ENCODE measurements around the gene PACSIN2.

Gene PACSIN2

GRCh38 chr22:43047605-43048004, 32.7 kb upstream of the PACSIN2 start:
- Histone ChIP-seq H3K27ac (no peak overlapping the region), H3K4me3 (ENCODE audit: low read depth, low read length) (no peak overlapping the region), H3K9me3 (ENCODE audit: severe bottlenecking) (no peaks in the 10 kb centered on the region), H3K27me3 (ENCODE audit: insufficient read depth, low read depth, severe bottlenecking) (no peaks in the 10 kb centered on the region), H3K36me3 (no peaks in the 10 kb centered on the region)
- TF ChIP-seq, protein P1, sequence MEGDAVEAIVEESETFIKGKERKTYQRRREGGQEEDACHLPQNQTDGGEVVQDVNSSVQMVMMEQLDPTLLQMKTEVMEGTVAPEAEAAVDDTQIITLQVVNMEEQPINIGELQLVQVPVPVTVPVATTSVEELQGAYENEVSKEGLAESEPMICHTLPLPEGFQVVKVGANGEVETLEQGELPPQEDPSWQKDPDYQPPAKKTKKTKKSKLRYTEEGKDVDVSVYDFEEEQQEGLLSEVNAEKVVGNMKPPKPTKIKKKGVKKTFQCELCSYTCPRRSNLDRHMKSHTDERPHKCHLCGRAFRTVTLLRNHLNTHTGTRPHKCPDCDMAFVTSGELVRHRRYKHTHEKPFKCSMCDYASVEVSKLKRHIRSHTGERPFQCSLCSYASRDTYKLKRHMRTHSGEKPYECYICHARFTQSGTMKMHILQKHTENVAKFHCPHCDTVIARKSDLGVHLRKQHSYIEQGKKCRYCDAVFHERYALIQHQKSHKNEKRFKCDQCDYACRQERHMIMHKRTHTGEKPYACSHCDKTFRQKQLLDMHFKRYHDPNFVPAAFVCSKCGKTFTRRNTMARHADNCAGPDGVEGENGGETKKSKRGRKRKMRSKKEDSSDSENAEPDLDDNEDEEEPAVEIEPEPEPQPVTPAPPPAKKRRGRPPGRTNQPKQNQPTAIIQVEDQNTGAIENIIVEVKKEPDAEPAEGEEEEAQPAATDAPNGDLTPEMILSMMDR (IDR thresholded peaks at IDR 0.05; ENCODE audit: low read depth, low read length), result no peak
- DNase-seq, result no peak

- no peak for DNase-seq
- Histone ChIP-seq H3K36me3 (no peaks in the 10 kb centered on the region), H3K9me3 (ENCODE audit: severe bottlenecking) (no peaks in the 10 kb centered on the region), H3K27me3 (ENCODE audit: insufficient read depth, low read depth, severe bottlenecking) (no peaks in the 10 kb centered on the region), H3K4me3 (ENCODE audit: low read depth, low read length) (no peak overlapping the region), H3K27ac (no peak overlapping the region)
- TF ChIP-seq, protein P1 (IDR thresholded peaks at IDR 0.05; ENCODE audit: low read depth, low read length), result no peak
Observed at GRCh38 chr22:43044290-43044712, 29.4 kb upstream of the PACSIN2 start.

- no peak for DNase-seq
- TF ChIP-seq, protein P1 (IDR thresholded peaks at IDR 0.05; ENCODE audit: low read depth, low read length), result no peak
- no peak overlapping the region for H3K27ac ChIP-seq
- no peaks in the 10 kb centered on the region for H3K36me3 ChIP-seq
- no peak overlapping the region for H3K4me3 ChIP-seq (ENCODE audit: low read depth, low read length)
- H3K27me3 ChIP-seq (ENCODE audit: insufficient read depth, low read depth, severe bottlenecking), result no peaks in the 10 kb centered on the region
- H3K9me3 ChIP-seq (ENCODE audit: severe bottlenecking), result no peaks in the 10 kb centered on the region
Observed at GRCh38 chr22:43042101-43042780, 27.3 kb upstream of the PACSIN2 start.

GRCh38 chr22:43039800-43040199, 24.9 kb upstream of the PACSIN2 start:
- DNase-seq, result no peak
- Histone ChIP-seq H3K9me3 (ENCODE audit: severe bottlenecking) (no peaks in the 10 kb centered on the region), H3K4me3 (ENCODE audit: low read depth, low read length) (no peak overlapping the region), H3K27ac (no peak overlapping the region), H3K36me3 (no peaks in the 10 kb centered on the region), H3K27me3 (ENCODE audit: insufficient read depth, low read depth, severe bottlenecking) (no peaks in the 10 kb centered on the region)
- TF ChIP-seq, protein P1 (IDR thresholded peaks at IDR 0.05; ENCODE audit: low read depth, low read length), result no peak

DNA sequence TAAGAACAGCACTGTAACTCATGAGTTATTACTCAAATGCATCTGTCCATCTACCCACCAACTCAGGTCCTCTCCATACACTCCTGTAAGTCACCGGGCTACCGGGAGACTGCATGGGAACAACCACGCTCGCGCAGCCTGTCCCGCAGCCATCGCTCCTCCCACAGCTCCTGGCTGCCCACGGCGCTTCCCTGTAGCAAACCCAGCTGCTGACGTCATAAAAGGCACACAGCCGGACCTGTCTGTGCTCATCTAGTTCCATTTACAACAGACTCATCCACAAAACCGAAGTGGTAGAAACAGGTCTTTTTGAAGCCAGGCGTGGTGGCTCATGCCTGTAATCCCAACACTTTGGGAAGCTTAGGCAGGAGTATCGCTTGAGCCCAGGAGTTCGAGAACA, 23.4 kb upstream of the PACSIN2 start:
- no peaks in the 10 kb centered on the region for H3K36me3 ChIP-seq
- no peaks in the 10 kb centered on the region for H3K27me3 ChIP-seq (ENCODE audit: insufficient read depth, low read depth, severe bottlenecking)
- H3K9me3 ChIP-seq (ENCODE audit: severe bottlenecking), result no peaks in the 10 kb centered on the region
- H3K4me3 ChIP-seq (ENCODE audit: low read depth, low read length), result no peak overlapping the region
- no peak for DNase-seq
- TF ChIP-seq, protein P1 (IDR thresholded peaks at IDR 0.05; ENCODE audit: low read depth, low read length), result no peak
- H3K27ac ChIP-seq, result no peak overlapping the region

GRCh38 chr22:43036282-43036829, 21.4 kb upstream of the PACSIN2 start:
- TF ChIP-seq, protein P1 (IDR thresholded peaks at IDR 0.05; ENCODE audit: low read depth, low read length), result no peak
- H3K36me3 ChIP-seq, result no peaks in the 10 kb centered on the region
- H3K9me3 ChIP-seq (ENCODE audit: severe bottlenecking), result no peaks in the 10 kb centered on the region
- no peak overlapping the region for H3K4me3 ChIP-seq (ENCODE audit: low read depth, low read length)
- no peaks in the 10 kb centered on the region for H3K27me3 ChIP-seq (ENCODE audit: insufficient read depth, low read depth, severe bottlenecking)
- no peak overlapping the region for H3K27ac ChIP-seq
- no peak for DNase-seq
